HG03521 (cell line): ENCODE measurements around the gene SEMA4D.

Experiments
- ATAC-seq: cut with Tn5 transposase; IDR thresholded peaks from one replicate; pipeline ENCODE4 v1.9.1; 2021; ENCODE audit warnings: mild to moderate bottlenecking, moderate library complexity; ENCODE audit not compliant: unreplicated experiment

SEMA4D gene, protein sequence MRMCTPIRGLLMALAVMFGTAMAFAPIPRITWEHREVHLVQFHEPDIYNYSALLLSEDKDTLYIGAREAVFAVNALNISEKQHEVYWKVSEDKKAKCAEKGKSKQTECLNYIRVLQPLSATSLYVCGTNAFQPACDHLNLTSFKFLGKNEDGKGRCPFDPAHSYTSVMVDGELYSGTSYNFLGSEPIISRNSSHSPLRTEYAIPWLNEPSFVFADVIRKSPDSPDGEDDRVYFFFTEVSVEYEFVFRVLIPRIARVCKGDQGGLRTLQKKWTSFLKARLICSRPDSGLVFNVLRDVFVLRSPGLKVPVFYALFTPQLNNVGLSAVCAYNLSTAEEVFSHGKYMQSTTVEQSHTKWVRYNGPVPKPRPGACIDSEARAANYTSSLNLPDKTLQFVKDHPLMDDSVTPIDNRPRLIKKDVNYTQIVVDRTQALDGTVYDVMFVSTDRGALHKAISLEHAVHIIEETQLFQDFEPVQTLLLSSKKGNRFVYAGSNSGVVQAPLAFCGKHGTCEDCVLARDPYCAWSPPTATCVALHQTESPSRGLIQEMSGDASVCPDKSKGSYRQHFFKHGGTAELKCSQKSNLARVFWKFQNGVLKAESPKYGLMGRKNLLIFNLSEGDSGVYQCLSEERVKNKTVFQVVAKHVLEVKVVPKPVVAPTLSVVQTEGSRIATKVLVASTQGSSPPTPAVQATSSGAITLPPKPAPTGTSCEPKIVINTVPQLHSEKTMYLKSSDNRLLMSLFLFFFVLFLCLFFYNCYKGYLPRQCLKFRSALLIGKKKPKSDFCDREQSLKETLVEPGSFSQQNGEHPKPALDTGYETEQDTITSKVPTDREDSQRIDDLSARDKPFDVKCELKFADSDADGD

DNA sequence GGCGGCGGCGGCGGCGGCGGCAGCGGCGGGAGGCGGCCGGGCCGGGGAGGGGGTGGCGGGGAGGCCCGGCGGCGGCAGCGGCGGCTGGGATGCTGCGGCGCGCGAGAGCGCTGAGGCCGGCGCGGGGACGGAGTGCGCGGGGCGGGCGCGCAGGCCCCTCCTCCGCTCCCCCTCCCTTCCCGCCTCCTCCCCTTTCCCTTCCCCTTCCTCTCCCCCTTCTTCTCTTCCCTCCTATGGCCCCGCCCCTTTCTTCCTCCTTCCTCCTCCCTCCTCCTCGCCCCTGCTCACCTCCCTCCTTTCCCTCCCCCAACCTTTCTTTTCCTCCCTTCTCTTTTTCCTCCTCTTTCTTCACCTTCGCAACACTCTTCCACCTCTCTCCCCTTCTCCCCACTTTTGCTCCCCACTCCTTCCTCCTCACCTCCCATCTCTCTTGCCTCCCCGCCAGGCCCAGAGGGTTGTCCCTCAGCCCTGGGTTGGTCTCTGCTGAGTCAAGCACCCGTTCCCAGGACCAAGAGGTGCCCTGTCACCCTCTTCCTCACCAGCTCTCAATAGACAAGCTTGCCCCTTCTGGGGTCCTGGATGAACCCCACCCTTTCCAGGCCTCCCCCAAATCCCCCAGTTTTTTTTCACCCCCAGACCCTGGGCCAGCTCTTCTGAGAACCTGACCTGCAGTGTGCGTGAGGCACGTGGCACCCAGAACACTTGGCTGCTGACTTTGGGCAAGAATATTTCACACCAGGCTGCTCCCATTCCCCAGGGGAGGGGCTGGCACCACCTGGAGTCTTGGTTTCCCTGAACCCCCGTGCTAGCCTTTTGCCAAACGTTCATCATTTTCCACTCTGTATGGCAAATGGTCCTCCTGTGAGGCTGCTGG lies at the start of gene SEMA4D:
SEMA4D (minus strand) TSS at position 136 of the 874 bp plus-strand sequence. CDS start 92,657 bp downstream, outside the sequence.
- ATAC-seq: peak; percentile 33

DNA sequence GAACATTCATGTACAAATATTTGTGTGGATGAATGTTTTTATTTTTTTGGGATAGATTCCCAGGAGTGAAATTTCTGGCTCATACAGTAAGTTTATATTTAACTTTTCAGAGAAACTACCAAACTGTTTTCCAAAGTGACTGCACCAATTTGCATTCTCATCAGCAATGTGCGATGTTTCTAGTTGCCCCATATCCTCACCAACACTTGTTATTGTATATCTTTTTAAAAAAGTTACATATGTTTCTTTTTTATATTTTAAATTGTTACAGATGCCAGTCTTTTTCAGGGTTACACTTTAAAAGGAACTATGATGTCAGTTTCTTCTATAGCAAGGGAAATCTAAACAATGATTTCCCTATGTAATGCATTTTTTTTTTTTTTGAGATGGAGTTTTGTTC lies 49.1 kb upstream of the SEMA4D start:
- ATAC-seq: no peak

DNA sequence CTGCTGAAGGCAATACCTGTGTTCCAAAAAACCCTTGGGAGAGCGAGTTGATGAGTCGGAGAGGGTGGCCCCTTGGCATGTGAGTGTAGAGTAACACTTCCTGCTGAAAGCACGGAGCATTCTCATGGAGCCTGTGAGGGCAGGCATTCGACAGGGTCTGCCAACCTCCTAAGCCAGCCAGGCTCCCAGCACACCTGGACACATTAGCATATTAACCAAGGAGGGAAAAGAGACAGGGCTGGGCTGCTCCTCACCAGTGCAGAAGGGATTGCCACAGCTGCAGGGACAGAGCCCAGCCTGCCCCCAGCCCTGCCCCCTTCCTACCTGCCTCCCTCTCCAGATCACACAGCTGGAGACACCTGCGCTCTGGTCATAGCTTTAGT lies 46.4 kb upstream of the SEMA4D start:
- no peak for ATAC-seq

DNA sequence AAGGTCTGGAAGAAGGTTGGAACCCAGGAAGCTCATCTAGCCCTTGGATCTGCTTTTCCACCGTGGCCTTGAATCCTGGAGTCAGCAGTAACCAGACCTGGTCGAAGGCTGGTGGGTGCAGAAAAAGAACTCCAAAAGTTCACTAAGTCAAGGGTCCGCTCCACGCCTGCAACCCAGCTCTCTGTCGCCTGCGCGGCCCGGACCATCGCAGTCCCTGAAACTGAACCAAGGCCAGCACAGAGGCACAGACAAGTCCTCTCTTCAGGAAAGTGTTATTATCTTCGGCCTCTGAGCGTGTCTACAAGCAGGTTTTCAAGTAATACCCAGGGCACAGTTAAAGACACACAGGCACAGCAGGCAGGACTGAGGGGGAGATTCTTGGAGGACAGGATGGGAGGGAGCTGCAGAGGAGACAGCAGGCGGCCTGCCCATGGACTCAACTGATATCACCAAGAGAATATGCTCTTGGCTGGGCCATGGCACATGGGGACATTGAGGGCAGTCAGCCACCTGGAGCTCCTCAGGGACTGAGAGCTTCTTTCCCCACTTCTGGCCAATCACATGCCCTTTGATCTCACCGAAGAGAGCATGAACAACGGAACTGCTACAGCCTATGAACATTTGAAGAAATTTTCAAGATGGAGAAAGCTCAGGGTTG lies 45.8 kb upstream of the SEMA4D start:
- ATAC-seq: no peak

DNA sequence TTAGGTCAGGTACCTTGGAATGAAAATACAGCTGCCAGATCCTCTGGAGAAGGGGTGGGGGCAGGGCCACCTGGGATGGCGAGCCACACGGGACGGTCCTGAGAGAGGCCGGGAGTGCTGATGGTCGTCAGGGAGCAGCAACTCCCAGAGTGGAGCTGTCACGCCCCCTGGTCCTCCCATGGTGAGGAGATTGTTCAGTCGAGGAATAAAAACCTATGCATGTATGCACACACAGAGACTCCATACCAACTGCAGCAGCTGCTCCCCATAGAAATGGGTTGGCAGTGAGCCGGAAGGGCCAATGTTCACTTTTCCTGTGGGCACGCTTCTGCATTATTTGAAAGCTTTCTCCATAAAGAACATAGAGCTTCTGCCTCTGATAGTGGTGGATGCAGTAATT lies 45.2 kb upstream of the SEMA4D start:
- no peak for ATAC-seq

DNA sequence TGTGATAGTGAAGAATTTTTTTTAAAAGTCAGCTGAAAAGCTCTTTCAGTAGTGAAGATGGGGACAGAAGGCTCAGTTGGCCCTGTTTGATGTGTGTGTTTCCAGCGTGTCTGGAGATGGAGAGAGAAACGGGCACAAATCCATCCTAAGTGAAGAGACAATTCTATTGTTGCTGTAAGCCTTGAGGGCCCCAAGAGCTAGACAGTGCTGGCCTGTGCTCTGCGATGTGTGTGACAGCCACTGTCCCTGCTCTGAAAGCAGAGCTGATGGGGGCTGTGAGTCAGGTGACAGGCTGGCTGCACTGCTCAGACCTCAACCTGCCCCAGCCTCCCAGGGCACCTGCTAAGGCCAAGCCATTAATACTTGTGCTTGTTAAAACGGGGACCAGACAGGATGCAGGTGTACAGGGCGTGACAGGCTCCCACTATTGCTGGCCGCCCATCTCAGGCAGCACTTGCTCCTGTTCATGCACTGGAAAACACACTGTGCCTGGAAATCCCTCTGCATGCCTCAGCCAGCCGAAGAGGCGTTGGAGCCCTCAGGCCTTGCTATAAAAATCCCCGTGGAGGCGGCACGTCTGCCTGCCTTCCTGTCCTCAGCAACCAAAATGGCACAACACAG lies 44.6 kb upstream of the SEMA4D start:
- ATAC-seq: no peak

DNA sequence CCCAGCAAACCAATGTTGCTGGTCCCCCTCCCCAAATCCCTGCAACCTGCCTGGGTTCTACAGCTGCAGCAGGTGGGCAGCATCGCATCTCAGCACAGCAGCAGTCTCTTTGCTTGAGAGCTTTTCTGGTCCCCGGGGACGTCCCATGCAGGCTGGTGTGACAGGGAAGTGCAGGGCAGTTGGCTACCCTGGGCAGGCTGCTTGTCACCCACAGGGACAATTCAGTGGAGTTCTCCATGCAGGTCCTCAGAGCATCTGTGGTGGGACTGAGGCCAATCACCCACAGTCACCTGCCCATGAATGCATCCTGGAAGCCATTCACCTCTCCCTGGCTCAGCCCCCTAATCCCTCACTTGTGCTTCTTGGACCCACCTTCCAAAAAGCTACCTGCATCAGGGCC lies 43.9 kb upstream of the SEMA4D start:
- ATAC-seq: no peak

DNA sequence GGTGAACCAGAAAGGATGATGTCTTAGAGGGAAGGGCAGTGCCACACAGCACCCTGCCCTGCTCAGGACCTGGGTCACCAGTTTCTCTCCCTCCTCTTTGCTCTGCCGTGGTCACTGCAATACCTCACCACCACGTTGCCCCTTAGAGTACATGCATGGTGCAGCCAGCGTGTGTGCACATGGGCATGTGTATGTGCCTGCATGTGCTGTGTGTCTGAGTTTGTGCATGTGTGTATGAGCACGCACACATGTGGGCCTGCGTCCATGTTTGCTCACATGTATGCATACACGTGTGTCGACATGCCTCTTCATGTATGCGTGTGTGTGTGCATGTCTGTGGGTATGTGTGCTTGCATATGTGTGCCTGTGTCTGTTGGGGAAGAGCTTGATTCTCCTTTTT lies 41.5 kb upstream of the SEMA4D start:
- no peak for ATAC-seq

DNA sequence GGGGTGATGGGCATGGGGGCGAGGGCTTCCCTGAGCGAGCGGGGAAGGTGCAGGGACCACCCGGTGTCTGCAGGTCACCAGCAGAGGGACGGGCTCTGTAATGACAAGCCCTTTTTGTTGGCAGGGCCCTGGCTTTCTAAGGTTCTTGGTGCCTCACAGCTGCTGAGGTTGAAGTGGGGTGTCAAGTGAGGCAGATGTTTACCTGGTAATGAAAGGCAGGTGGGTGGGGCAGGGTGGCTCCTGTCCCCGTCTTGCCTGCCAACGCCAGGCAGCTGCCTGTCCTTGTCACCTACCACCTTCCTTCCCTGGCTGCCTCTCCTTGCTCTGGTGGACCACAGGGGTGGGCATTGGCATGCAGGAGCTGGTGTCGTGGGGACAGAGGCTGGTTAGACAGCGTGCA lies 41.0 kb upstream of the SEMA4D start:
- no peak for ATAC-seq

DNA sequence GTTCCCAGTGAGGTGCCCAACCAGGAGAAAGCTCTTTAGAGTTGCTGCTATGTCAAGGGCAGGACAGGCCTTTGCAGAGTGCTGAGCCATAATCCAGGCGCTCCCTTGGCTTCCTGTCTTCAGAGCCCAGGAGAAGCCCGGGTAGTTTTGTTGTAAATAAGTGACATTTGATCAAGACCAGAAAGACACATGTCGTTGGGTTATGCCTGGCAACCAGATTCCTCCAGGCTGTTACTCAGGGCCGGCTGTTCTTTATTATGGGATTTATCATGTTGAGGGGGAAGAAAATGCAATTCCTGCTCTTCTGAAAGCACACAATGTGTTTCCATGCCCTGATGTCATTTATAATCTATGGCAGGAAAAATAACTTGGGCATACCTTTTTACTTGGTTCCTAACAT lies 39.3 kb upstream of the SEMA4D start:
- ATAC-seq: no peak

DNA sequence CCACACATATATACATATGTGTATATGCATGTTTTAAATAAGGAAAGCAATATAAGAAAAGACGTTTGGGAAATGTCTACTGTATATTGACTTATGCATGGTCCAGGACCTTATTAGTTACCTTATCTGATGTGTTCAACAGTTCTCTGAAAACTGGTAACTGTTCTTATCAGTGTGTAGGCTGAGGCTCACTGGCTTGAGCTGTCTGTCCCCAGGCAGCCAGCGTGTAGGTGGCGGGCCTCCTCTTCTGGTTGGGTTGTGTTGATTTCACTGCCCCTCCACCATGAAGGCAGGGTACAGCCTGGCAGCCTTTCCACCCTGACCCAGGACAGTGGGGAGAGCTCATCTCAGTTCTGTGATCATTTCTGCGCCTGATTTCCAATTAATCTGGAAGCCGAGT lies 38.7 kb upstream of the SEMA4D start:
- ATAC-seq: no peak

DNA sequence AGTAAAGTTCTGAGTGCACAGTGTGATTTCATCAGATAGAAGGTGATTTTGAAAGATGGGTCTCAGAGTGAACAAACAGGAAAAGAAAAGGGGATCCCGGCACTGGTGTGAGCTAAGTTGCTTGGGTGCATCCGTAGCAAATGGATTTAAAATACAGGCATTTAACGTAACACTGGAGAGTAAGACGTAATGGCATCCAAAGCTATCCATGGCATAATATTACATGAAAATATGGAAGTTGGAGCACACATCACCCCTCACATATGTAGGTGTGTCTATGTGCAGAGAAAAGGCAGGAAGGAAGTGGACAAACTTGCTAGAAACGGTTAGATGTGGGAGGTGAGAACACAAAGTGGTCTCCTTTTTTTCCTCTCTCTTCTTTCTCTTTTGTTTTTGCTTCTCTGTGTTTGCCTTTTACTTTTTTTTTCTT lies 38.2 kb upstream of the SEMA4D start:
- ATAC-seq: no peak

DNA sequence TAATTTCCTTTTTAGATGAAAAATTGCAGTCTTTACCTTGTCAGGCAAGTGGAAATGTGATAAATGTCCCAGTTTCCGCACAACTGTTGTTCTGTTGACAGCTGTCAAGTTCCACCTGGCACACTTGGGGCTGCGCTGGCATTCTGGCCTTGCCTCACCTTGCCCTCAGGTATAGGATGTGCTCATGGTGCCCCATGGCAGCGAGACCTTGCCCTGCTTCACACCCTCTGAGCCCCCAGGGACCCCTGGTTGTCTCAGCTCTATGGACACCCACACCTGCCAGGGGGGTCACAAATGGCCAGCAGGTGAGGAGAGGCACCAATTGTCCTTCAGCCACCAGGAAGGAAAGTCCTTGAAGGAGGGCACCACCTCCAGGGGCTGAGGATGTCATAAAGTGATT lies 37.5 kb upstream of the SEMA4D start:
- ATAC-seq: no peak

DNA sequence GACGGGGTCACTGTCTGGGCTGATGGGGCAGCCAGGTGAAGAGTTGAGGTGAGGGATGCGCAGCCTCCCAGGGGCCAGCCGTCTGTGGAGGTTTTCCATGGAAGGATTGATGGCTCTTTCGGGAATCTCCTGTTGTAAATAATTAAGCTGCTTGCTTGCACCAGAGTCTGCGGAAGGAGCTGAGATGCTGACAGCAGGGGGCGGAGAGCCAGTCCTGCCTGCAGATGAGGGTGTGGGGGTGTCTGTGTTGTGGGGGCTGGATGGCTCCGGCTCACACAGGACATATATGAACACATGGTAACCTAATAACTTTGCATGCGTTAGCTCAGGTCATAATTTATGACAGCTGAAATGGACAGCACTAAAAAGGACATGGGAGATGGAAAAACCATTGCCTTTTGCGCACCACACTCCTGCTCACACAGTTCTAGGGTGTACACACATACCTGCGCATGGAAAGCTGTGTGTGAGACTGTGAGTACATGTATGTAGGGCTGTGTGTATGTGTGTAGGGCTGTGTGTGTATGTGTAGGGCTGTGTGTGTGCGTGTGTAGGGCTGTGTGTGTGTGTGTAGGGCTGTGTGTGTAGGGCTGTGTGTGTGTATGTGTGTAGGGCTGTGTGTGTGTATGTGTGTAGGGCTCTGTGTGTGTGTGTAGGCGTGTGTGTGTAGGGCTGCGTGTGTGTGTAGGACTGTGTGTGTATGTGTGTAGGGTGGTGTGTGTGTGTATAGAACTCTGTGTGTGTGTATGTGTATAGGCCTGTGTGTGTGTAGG lies 36.8 kb upstream of the SEMA4D start:
- no peak for ATAC-seq

DNA sequence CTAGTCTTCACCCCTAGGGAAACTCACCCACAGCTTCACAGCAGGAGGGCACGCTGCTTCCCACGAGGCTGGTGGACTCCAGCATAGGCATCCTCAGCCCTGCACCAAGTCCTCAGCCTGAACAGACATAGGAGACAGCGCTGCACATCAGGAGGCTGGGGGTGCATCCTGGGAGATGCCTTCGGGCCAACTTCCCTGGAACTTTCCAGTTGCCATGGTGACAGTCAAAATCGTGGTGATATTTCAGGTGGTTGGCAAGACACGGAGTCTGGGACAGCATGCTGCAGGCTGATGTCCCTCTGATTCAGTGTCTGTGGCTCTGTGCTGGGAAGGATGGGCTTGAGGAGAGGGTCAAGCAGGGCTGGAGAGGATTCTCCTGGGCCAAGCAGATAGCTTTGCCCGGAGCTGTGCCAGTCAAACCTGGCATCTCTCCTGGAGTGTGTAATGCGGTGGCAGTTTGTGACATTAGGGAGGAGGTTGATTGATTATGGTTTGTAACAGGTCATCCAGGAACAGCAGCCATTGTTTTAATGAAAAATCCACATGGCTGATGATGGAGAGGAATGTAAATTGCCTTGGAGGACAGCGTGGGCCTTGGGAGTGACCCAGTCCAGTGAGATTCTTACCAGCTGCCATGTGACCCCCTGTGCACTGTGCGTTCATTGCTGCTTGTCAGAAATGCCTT lies 35.6 kb upstream of the SEMA4D start:
- ATAC-seq: no peak

DNA sequence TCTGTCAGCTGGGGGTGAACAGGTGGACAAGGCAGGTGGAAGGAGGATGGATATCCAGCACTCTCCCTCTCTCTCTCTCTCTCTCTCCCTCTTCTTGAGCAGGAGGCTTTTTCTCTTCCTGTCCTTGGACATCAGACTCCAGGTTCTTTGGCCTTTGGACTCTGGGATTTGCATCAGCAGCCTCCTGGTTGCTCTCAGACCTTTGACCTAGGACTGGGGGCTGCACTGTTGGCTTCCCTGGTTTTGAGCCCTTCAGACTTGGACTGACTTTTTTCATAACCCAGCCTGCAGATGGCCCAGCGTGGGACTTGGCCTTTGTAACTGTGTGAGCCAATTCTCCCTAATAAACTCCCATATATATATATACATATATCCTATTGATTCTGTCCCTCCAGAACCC lies 35.0 kb upstream of the SEMA4D start:
- ATAC-seq: no peak

DNA sequence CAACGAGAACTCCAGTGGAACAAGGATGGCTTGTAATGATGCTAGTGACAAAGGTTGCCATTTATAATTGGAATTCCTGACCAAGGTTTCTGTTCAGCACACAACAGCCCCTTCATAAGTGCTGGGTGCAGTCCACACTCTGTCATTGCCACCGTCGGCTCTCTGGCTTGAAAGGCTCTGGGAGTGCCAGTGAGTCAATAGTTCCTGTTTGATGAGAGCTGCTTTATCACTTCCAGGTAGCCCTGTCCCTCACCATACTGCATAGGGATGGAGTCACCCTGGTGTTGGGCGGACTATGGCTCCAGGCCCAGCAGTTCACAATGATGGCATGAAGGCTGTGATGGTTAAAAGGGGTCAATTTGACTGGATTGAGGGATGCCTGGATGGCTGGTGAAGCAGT lies 34.6 kb upstream of the SEMA4D start:
- ATAC-seq: no peak

DNA sequence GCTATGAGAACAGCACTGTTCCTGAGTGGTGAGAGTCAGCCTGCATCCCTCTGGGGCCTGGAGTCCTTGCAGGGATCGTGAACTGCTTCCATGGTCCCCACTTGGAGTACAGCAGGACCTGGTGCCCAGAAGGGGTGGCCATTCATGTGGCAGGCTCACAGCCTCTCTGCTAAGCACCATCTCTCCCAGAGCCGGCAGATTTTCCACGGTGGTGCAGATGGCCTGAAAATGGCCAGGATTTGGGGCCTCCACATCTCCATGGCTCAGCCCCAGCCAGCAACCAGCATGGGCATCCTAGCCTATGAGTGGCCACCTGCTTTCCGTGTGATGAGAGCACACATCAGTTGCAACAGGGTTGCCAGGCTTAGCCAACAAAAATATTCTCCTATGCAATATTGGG lies 33.9 kb upstream of the SEMA4D start:
- no peak for ATAC-seq

DNA sequence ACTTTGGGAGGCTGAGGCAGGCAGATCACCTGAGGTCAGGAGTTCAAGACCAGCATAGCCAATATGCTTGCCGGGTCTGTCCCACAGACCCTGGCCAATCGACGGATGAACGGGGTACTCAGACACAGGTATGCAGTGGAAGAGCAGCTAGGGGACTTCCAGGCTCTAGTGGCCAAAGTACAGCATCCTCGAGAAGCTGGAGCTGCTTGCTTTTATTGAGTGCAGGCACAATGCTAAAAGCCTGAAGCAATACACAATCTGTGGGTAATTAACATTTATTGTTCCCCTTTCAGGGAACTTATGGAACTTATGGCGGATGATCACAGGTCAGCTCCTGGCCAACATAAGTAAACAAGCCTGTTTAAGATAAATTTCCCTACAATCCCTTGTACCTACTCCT lies 32.8 kb upstream of the SEMA4D start:
- ATAC-seq: no peak
